ENCODE results near the gene ARF4. TPM values are rescaled to one million over a fixed set of nuclear protein-coding genes. Genes with fewer than 3 reads are reported as not detected.

ARF4 gene
- polyA plus RNA-seq, 3 donors, result 60.2 to 229 (median 224) TPM

DNA sequence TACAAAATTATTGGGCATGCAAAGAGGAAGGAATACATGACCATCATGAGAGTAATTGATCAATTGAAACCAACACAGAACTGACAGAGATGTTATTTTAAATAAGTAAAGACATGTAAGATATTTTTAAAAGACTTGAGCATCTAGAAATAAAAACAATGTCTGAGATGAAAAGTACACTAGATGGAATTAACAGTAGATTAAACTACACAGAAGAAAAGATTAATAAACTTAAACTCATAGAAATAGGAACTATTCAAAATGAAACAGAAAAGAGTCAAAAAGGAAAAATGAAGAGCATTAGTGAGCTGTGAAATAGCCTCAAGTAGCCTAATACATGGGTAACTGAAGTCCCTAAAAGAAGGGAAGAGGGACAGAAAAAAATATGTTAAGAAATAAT is 8.5 kb upstream of the ARF4 start:
- Mint-ChIP-seq H3K27me3 (ENCODE audit: low read depth in 3 of 3) (peaks cover 0 to 3% (median 0%) of the 10 kb centered on the region in 3 donors), H3K27ac (no peak overlapping the region), H3K9me3 (peaks cover 4 to 17% (median 12%) of the 10 kb centered on the region in 7 donors), H3K36me3 (peaks cover 31 to 55% of the 10 kb centered on the region in 2 donors), H3K4me1 (no peaks in the 10 kb centered on the region), H3K4me3 (no peak overlapping the region)
- H3K9ac ChIP-seq (ENCODE audit: insufficient read depth, low read length, poor library complexity, severe bottlenecking), result no peak overlapping the region
- H3K27me3 ChIP-seq (ENCODE audit: control insufficient read depth in 2 of 2, insufficient read depth in 2 of 2, low read length in 2 of 2), result no peaks in the 10 kb centered on the region
- H3K4me1 ChIP-seq (ENCODE audit: control insufficient read depth in 1 of 2, insufficient read depth in 2 of 2, low read length in 2 of 2), result no peaks in the 10 kb centered on the region
- DNase-seq, result no peak
- H3K4me2 ChIP-seq (replicated peaks; ENCODE audit: extremely low read depth, low read length, poor library complexity, severe bottlenecking), result no peak overlapping the region
- TF ChIP-seq, protein P1, sequence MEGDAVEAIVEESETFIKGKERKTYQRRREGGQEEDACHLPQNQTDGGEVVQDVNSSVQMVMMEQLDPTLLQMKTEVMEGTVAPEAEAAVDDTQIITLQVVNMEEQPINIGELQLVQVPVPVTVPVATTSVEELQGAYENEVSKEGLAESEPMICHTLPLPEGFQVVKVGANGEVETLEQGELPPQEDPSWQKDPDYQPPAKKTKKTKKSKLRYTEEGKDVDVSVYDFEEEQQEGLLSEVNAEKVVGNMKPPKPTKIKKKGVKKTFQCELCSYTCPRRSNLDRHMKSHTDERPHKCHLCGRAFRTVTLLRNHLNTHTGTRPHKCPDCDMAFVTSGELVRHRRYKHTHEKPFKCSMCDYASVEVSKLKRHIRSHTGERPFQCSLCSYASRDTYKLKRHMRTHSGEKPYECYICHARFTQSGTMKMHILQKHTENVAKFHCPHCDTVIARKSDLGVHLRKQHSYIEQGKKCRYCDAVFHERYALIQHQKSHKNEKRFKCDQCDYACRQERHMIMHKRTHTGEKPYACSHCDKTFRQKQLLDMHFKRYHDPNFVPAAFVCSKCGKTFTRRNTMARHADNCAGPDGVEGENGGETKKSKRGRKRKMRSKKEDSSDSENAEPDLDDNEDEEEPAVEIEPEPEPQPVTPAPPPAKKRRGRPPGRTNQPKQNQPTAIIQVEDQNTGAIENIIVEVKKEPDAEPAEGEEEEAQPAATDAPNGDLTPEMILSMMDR (IDR thresholded peaks at IDR 0.05), result no peak
- no peaks in the 10 kb centered on the region for H3K79me2 ChIP-seq (ENCODE audit: insufficient read depth, low read length)
- H3K27ac ChIP-seq (ENCODE audit: low read depth in 1 of 2, low read length in 2 of 2), result no peak overlapping the region
- H3K4me3 ChIP-seq (replicated peaks in 1 of 3; ENCODE audit: low read depth in 2 of 3, low read length in 3 of 3), result no peak overlapping the region
- H4K20me1 ChIP-seq (ENCODE audit: insufficient read depth, low read length), result no peaks in the 10 kb centered on the region
- peaks cover 0 to 3% of the 10 kb centered on the region in 2 donors for H3K36me3 ChIP-seq (replicated peaks in 1 of 2; ENCODE audit: control insufficient read depth in 1 of 2, insufficient read depth in 2 of 2, low read length in 2 of 2)
- H3K9me3 ChIP-seq (replicated peaks in 1 of 2; ENCODE audit: control insufficient read depth in 1 of 2, insufficient read depth in 1 of 2, low read length in 2 of 2), result no peaks in the 10 kb centered on the region
- H2AFZ ChIP-seq (ENCODE audit: insufficient read depth, low read depth, low read length, poor library complexity, severe bottlenecking), result no peak overlapping the region
- intact Hi-C loops (cut with micrococcal nuclease), result no loop called here

DNA sequence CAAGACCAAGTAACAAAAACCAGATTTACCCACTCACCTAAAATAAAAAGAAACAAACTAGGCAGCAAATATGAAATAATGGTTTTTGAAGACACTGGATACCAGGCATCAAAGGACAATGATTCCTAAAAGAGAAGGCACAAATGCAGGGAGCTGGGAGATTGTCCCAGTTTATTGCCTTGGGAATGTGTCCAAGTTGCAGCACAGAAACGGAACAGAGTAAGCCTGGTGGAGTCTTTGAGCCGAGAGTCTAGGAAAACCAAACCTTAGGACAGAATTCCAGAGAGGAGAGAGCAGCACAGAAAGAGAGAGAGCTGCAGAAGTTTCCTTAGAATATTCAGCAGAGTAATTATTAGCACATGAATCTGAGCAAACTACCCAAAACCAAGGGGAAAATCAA is 7.8 kb upstream of the ARF4 start:
- H3K27ac Mint-ChIP-seq, result no peak overlapping the region
- Histone ChIP-seq H3K79me2 (ENCODE audit: insufficient read depth, low read length) (no peaks in the 10 kb centered on the region), H4K20me1 (ENCODE audit: insufficient read depth, low read length) (no peaks in the 10 kb centered on the region), H3K9ac (ENCODE audit: insufficient read depth, low read length, poor library complexity, severe bottlenecking) (no peak overlapping the region), H3K4me2 (replicated peaks; ENCODE audit: extremely low read depth, low read length, poor library complexity, severe bottlenecking) (no peak overlapping the region), H3K4me3 (replicated peaks in 1 of 3; ENCODE audit: low read depth in 2 of 3, low read length in 3 of 3) (no peak overlapping the region), H3K36me3 (replicated peaks in 1 of 2; ENCODE audit: control insufficient read depth in 1 of 2, insufficient read depth in 2 of 2, low read length in 2 of 2) (peaks cover 0 to 3% of the 10 kb centered on the region in 2 donors), H3K27ac (ENCODE audit: low read depth in 1 of 2, low read length in 2 of 2) (no peak overlapping the region), H3K4me1 (ENCODE audit: control insufficient read depth in 1 of 2, insufficient read depth in 2 of 2, low read length in 2 of 2) (no peaks in the 10 kb centered on the region), H3K27me3 (ENCODE audit: control insufficient read depth in 2 of 2, insufficient read depth in 2 of 2, low read length in 2 of 2) (no peaks in the 10 kb centered on the region), H2AFZ (ENCODE audit: insufficient read depth, low read depth, low read length, poor library complexity, severe bottlenecking) (no peak overlapping the region), H3K9me3 (replicated peaks in 1 of 2; ENCODE audit: control insufficient read depth in 1 of 2, insufficient read depth in 1 of 2, low read length in 2 of 2) (no peaks in the 10 kb centered on the region)
- TF ChIP-seq, protein P1 (IDR thresholded peaks at IDR 0.05), result no peak
- intact Hi-C loops (cut with micrococcal nuclease), result no loop called here
- no peak overlapping the region for H3K4me3 Mint-ChIP-seq
- H3K9me3 Mint-ChIP-seq, result peaks cover 4 to 15% (median 8%) of the 10 kb centered on the region in 7 donors
- H3K4me1 Mint-ChIP-seq, result no peaks in the 10 kb centered on the region
- WGBS (ENCODE audit: insufficient coverage), result 94% methylated on average over 2 of the region's 2 CpGs
- peaks cover 0 to 3% (median 0%) of the 10 kb centered on the region in 3 donors for H3K27me3 Mint-ChIP-seq (ENCODE audit: low read depth in 3 of 3)
- no peak for DNase-seq
- peaks cover 30 to 48% of the 10 kb centered on the region in 2 donors for H3K36me3 Mint-ChIP-seq
